ENCODE results near the gene CACNG5. TPM values are rescaled to one million over a fixed set of nuclear protein-coding genes. Genes with fewer than 3 reads are reported as not detected.

The CACNG5 gene
- total and polyA plus RNA-seq, 7 experiments from 2014 or later, result not detected

DNA sequence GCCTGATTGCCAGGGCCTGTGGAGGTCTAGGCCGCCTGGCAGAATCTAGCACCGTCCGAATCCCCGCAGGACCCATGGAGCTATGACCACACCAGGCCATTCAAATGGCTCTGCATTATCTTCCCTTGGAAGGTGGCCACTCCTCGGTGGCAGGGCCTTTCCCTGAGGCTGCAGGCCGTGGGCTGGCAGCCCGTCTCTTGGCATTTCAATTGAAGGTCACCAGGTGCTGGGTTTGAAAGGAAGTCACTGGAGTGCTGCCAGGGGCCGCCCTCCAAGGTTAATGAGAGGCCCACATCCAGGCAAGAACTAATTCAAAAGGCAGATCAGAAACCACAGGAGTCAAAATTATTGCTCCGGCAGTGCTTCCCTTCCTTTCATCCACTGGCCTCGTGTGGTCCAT lies 27.7 kb upstream of the CACNG5 start:
- peaks cover 0 to 2% (median 0%) of the 10 kb centered on the region in 11 donors for H3K9me3 Mint-ChIP-seq
- Histone ChIP-seq H3K9me3 (ENCODE audit: control insufficient read depth in 2 of 3, low read length in 3 of 3) (no peaks in the 10 kb centered on the region), H3K36me3 (ENCODE audit: control insufficient read depth in 2 of 3, insufficient read depth in 3 of 3, low read length in 3 of 3) (peaks cover 0 to 26% (median 0%) of the 10 kb centered on the region in 3 experiments), H3K27me3 (ENCODE audit: control insufficient read depth in 2 of 2, insufficient read depth in 2 of 2, low read length in 2 of 2) (no peaks in the 10 kb centered on the region), H3K27ac (ENCODE audit: low read depth, low read length) (no peak overlapping the region), H3K4me1 (ENCODE audit: control insufficient read depth in 2 of 2, insufficient read depth in 2 of 2, low read length in 2 of 2) (peaks cover 0 to 7% of the 10 kb centered on the region in 2 donors), H3K4me3 (ENCODE audit: low read length) (no peak overlapping the region)
- peak overlapping the region in 8 of 9 donors; percentile 49 to 88 (median 80) for H3K27ac Mint-ChIP-seq
- DNase-seq (no peak), ATAC-seq (no peak)
- POLR2A ChIA-PET, result no interaction called here
- no peaks in the 10 kb centered on the region for H3K27me3 Mint-ChIP-seq
- H3K4me3 Mint-ChIP-seq, result peak overlapping the region in 5 of 10 donors; percentile 16 to 41 (median 27)
- peaks cover 0 to 41% (median 20%) of the 10 kb centered on the region in 5 donors for H3K36me3 Mint-ChIP-seq
- peaks cover 11 to 50% (median 44%) of the 10 kb centered on the region in 7 donors for H3K4me1 Mint-ChIP-seq
- intact Hi-C loops (cut with micrococcal nuclease), result no loop called here
- CTCF ChIA-PET, result no interaction called here

DNA sequence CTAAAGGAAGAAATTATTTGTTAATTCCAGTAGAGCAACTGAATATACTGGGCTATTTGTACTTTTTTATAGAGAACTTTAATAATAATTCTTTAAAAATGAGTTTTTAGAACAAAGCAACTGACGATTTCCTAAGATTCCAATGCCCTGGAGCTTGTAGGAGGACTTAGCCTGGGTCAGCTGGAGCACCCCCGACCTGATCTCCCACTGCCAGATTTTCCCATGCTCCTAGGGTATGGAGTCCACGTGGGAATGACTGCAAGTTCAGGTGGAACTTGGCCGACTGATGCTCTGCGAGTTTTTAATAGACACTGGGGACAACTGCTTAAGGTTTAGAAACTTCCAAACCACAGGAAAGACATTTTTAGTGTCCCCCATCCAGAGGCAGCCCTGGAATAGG lies 25.5 kb upstream of the CACNG5 start:
- H3K27me3 Mint-ChIP-seq, result peaks cover 0 to 8% (median 0%) of the 10 kb centered on the region in 5 donors
- H3K9me3 Mint-ChIP-seq, result peaks cover 0 to 4% (median 0%) of the 10 kb centered on the region in 11 donors
- no peak overlapping the region for H3K27ac ChIP-seq (ENCODE audit: low read depth, low read length)
- ChIA-PET CTCF (no interaction called here), POLR2A (no interaction called here)
- no peak for ATAC-seq
- no peak overlapping the region for H3K4me3 ChIP-seq (ENCODE audit: low read length)
- intact Hi-C loops (cut with micrococcal nuclease), result no loop called here
- no peaks in the 10 kb centered on the region for H3K9me3 ChIP-seq (ENCODE audit: control insufficient read depth in 2 of 3, low read length in 3 of 3)
- H3K27ac Mint-ChIP-seq, result peak overlapping the region in 2 of 9 donors; percentile 46 to 51
- peaks cover 0 to 7% (median 0%) of the 10 kb centered on the region in 3 experiments for H3K36me3 ChIP-seq (ENCODE audit: control insufficient read depth in 2 of 3, insufficient read depth in 3 of 3, low read length in 3 of 3)
- H3K4me1 Mint-ChIP-seq, result peaks cover 13 to 41% (median 39%) of the 10 kb centered on the region in 7 donors
- H3K4me1 ChIP-seq (ENCODE audit: control insufficient read depth in 2 of 2, insufficient read depth in 2 of 2, low read length in 2 of 2), result peaks cover 0 to 7% of the 10 kb centered on the region in 2 donors
- H3K27me3 ChIP-seq (ENCODE audit: control insufficient read depth in 2 of 2, insufficient read depth in 2 of 2, low read length in 2 of 2), result no peaks in the 10 kb centered on the region
- peaks cover 0 to 29% (median 16%) of the 10 kb centered on the region in 5 donors for H3K36me3 Mint-ChIP-seq
- no peak overlapping the region for H3K4me3 Mint-ChIP-seq
- no peak for DNase-seq

DNA sequence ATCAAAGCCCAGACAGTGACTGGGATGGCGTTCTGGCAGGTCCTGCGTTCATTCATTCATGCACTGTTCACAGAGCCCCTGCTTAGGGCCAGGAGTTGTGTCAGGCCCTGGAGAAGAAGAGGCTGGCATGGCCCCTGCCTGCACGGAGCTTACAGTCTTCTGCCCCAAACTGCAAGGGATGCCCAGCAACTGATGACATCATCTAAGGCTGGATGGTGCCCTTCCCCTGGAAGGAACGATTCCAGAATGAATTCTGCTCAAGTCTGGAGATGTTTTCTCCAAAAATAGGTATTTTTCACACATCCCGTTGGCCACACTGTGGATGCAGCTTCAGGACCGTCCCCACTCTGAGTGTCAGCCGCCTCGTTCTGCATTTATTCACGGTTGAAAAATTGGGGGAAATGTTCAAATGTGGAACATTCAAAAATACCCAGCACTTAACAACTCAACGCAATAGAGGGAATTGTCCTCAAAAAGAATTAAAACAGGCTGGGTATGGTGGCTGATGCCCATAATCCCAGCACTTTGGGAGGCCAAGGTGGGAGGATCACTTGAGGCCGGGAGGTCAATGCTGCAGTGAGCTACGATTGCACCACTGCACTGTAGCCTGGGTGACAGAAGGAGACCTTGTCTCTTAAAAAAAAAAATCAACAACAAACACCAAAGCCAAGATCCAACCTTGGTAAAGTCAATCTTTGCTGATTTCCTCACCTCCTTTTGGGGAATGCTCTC lies 23.8 kb upstream of the CACNG5 start:
- Histone ChIP-seq H3K36me3 (ENCODE audit: control insufficient read depth in 2 of 3, insufficient read depth in 3 of 3, low read length in 3 of 3) (peaks cover 0 to 6% (median 0%) of the 10 kb centered on the region in 3 experiments), H3K27ac (ENCODE audit: low read depth, low read length) (no peak overlapping the region), H3K4me1 (ENCODE audit: control insufficient read depth in 2 of 2, insufficient read depth in 2 of 2, low read length in 2 of 2) (peaks cover 0 to 7% of the 10 kb centered on the region in 2 donors), H3K4me3 (ENCODE audit: low read length) (no peak overlapping the region), H3K27me3 (ENCODE audit: control insufficient read depth in 2 of 2, insufficient read depth in 2 of 2, low read length in 2 of 2) (no peaks in the 10 kb centered on the region), H3K9me3 (ENCODE audit: control insufficient read depth in 2 of 3, low read length in 3 of 3) (no peaks in the 10 kb centered on the region)
- peaks cover 5 to 24% (median 22%) of the 10 kb centered on the region in 7 donors for H3K4me1 Mint-ChIP-seq
- H3K27ac Mint-ChIP-seq, result peak overlapping the region in 1 of 9 donors; percentile 32
- H3K9me3 Mint-ChIP-seq, result peaks cover 0 to 5% (median 0%) of the 10 kb centered on the region in 11 donors
- DNase-seq (no peak), ATAC-seq (no peak)
- ChIA-PET CTCF (no interaction called here), POLR2A (no interaction called here)
- peaks cover 0 to 8% (median 0%) of the 10 kb centered on the region in 5 donors for H3K27me3 Mint-ChIP-seq
- H3K36me3 Mint-ChIP-seq, result peaks cover 0 to 19% (median 16%) of the 10 kb centered on the region in 5 donors
- no peak overlapping the region for H3K4me3 Mint-ChIP-seq
- intact Hi-C loops (cut with micrococcal nuclease), result no loop called here

DNA sequence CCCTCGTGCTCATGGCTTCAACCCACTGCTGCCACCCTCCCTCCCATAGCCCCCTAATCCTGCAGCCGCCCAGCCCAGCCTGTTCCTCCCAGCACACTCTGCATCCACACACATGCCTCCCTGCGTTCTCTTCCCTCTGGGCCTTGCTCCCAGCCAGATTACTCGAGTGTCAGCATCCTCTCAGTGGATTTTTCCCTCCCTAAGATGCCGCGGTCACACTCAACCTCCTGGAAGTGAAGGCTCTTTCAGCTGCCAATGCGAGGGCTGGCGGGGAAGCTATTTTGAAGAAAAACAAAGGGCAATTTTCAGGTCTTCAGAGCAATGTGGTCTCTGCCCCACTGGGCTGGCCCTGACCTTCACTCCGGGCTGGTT lies 23.2 kb upstream of the CACNG5 start:
- Histone ChIP-seq H3K4me1 (ENCODE audit: control insufficient read depth in 2 of 2, insufficient read depth in 2 of 2, low read length in 2 of 2) (peaks cover 0 to 7% of the 10 kb centered on the region in 2 donors), H3K4me3 (ENCODE audit: low read length) (no peak overlapping the region), H3K36me3 (ENCODE audit: control insufficient read depth in 2 of 3, insufficient read depth in 3 of 3, low read length in 3 of 3) (peaks cover 0 to under 1% (median 0%) of the 10 kb centered on the region in 3 experiments), H3K27ac (ENCODE audit: low read depth, low read length) (no peak overlapping the region), H3K9me3 (ENCODE audit: control insufficient read depth in 2 of 3, low read length in 3 of 3) (no peaks in the 10 kb centered on the region), H3K27me3 (ENCODE audit: control insufficient read depth in 2 of 2, insufficient read depth in 2 of 2, low read length in 2 of 2) (no peaks in the 10 kb centered on the region)
- H3K4me1 Mint-ChIP-seq, result peaks cover 5 to 19% (median 17%) of the 10 kb centered on the region in 7 donors
- intact Hi-C loops (cut with micrococcal nuclease), result no loop called here
- H3K27me3 Mint-ChIP-seq, result peaks cover 0 to 8% (median 0%) of the 10 kb centered on the region in 5 donors
- no peak for DNase-seq
- H3K4me3 Mint-ChIP-seq, result no peak overlapping the region
- POLR2A ChIA-PET, result no interaction called here
- ATAC-seq, result no peak
- CTCF ChIA-PET, result no interaction called here
- H3K36me3 Mint-ChIP-seq, result peaks cover 0 to 16% (median 13%) of the 10 kb centered on the region in 5 donors
- peaks cover 0 to 5% (median 0%) of the 10 kb centered on the region in 11 donors for H3K9me3 Mint-ChIP-seq
- peak overlapping the region in 1 of 9 donors; percentile 32 for H3K27ac Mint-ChIP-seq

DNA sequence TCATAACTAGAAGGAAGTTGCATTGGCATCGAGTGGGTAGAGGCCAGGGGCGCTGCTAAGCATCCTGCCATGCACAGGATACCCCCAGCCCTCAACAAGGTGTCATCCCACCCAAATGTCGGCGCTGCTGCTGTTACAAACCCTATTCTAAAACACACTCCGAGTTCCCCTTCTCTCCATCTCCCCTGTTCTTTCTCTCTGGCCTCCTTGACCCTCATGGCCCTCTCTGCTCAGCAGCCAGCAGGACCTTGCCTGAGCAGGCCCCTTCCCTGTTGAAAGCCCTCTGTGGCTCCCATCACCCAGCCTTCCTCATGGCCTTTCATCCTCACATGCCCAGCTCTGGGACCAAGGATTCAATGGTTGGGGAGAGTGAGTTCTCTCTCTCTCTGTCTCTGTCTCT lies 22.3 kb upstream of the CACNG5 start:
- Histone ChIP-seq H3K36me3 (ENCODE audit: control insufficient read depth in 2 of 3, insufficient read depth in 3 of 3, low read length in 3 of 3) (no peaks in the 10 kb centered on the region), H3K9me3 (ENCODE audit: control insufficient read depth in 2 of 3, low read length in 3 of 3) (peaks cover 0 to 2% (median 0%) of the 10 kb centered on the region in 3 experiments), H3K27ac (ENCODE audit: low read depth, low read length) (no peak overlapping the region), H3K27me3 (ENCODE audit: control insufficient read depth in 2 of 2, insufficient read depth in 2 of 2, low read length in 2 of 2) (no peaks in the 10 kb centered on the region), H3K4me1 (ENCODE audit: control insufficient read depth in 2 of 2, insufficient read depth in 2 of 2, low read length in 2 of 2) (peaks cover 0 to 5% of the 10 kb centered on the region in 2 donors), H3K4me3 (ENCODE audit: low read length) (no peak overlapping the region)
- no peak for ATAC-seq
- DNase-seq, result no peak
- ChIA-PET CTCF (no interaction called here), POLR2A (no interaction called here)
- Mint-ChIP-seq H3K27ac (peak overlapping the region in 3 of 9 donors; percentile 29 to 78 (median 45)), H3K4me3 (no peak overlapping the region), H3K27me3 (peaks cover 0 to 8% (median 5%) of the 10 kb centered on the region in 5 donors), H3K36me3 (peaks cover 0 to 19% (median 5%) of the 10 kb centered on the region in 5 donors), H3K9me3 (peaks cover 0 to 9% (median 4%) of the 10 kb centered on the region in 11 donors), H3K4me1 (peaks cover 5 to 10% (median 9%) of the 10 kb centered on the region in 7 donors)
- intact Hi-C loops (cut with micrococcal nuclease), result no loop called here

DNA sequence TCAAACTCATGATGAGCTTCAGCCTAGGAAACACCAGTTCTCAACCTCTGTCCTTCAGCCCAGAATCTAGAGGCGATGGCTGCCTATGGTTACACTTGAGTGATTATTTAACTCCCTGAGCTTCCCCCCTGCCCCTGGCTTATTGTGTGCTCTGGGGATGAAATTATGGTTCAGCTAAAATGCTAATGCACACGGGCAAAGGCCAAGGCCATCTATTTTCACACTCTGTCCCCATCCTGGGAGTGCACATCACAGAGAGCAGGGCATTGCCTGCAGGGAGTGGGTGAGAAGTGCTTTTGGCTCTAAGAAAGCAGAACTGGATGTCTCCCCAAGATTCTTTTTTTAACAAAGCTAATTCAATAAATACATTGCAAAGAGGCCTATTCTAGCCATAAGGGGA lies 21.6 kb upstream of the CACNG5 start:
- Histone ChIP-seq H3K4me1 (ENCODE audit: control insufficient read depth in 2 of 2, insufficient read depth in 2 of 2, low read length in 2 of 2) (no peaks in the 10 kb centered on the region), H3K4me3 (ENCODE audit: low read length) (no peak overlapping the region), H3K36me3 (ENCODE audit: control insufficient read depth in 2 of 3, insufficient read depth in 3 of 3, low read length in 3 of 3) (no peaks in the 10 kb centered on the region), H3K27me3 (ENCODE audit: control insufficient read depth in 2 of 2, insufficient read depth in 2 of 2, low read length in 2 of 2) (no peaks in the 10 kb centered on the region), H3K9me3 (ENCODE audit: control insufficient read depth in 2 of 3, low read length in 3 of 3) (peaks cover 0 to 7% (median 0%) of the 10 kb centered on the region in 3 experiments), H3K27ac (ENCODE audit: low read depth, low read length) (no peak overlapping the region)
- ATAC-seq (no peak), DNase-seq (no peak)
- Mint-ChIP-seq H3K4me3 (no peak overlapping the region), H3K36me3 (peaks cover 0 to 19% (median 3%) of the 10 kb centered on the region in 5 donors), H3K9me3 (peaks cover 0 to 16% (median 9%) of the 10 kb centered on the region in 11 donors), H3K27me3 (peaks cover 0 to 12% (median 5%) of the 10 kb centered on the region in 5 donors), H3K27ac (peak overlapping the region in 2 of 9 donors; percentile 29 to 78), H3K4me1 (peaks cover 2 to 3% (median 2%) of the 10 kb centered on the region in 7 donors)
- ChIA-PET POLR2A (no interaction called here), CTCF (no interaction called here)
- intact Hi-C loops (cut with micrococcal nuclease), result no loop called here

All from naive thymus-derived CD4-positive, alpha-beta T cell (primary cell).